GM19452 (cell line): ENCODE measurements around the gene UBE2L6.
A peak's percentile ranks its signal among the peaks of the same experiment; 100 is the strongest.

Source experiments
- ATAC-seq: cut with Tn5 transposase; IDR thresholded peaks from one replicate; pipeline ENCODE4 v1.9.1; 2021; ENCODE audit not compliant: unreplicated experiment

The UBE2L6 gene

DNA sequence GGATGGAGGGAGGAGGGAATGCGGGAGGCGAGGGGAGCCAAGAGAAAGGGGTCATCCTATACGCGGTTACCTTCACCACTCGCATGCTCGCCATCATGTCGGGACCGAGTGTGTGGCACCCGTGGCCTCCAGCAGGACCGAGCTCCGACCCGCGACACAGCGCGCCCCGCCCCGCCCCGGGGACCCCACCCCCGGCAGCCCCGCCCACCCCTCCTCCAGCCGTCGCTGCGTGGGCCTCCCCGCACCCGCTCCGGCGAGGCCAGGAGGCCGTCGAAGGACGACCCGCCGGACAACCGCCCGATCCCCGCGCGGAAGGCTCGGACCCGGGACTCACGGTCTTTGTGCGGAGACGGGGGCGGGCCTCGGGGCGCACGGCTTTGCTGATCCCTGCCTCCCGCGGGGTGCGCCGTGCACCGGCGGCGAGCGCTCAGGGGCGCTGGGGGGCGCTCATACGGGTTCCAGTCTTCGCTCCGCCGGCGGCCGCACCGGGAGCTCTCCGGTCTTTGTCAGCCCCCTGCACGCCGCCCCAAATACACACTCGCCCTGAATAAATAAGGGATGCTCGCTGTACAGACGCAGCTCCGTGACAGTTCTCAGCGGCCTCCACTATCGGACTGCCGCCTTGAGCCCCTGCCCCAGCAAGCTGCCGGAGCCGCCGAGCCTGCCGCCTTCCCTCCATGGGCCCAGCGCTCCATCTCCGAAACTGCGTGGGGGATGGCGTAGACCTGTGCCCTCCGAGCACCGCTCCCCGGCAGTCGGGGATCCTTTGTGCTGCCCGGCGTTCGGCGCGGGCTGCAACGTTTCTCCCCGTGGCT is at the start of gene UBE2L6:
Gene UBE2L6 (minus strand): TSS at position 158 of the 815 bp plus-strand sequence. CDS start 61 bp downstream, at position 97.
- ATAC-seq = peak; percentile 42

DNA sequence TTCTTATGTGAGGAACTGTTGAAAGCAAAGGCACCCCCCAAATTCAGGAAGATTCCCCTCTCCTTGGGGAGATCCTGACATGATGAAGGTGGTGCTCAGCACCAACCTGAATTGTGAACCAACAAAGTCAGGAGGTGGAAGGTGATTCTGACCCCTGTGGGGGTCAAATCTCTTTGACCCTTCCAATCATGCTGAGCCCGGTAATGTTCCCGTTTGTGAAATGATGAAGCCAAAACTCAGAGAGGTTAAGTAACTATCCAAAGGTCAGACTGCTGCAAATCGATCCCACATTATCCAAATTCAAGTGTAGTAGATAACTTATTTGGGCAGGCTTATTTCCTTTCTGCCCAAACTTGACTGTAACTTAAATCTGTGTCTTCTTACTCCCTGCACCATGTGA is 49.1 kb upstream of the UBE2L6 start:
- ATAC-seq = no peak

DNA sequence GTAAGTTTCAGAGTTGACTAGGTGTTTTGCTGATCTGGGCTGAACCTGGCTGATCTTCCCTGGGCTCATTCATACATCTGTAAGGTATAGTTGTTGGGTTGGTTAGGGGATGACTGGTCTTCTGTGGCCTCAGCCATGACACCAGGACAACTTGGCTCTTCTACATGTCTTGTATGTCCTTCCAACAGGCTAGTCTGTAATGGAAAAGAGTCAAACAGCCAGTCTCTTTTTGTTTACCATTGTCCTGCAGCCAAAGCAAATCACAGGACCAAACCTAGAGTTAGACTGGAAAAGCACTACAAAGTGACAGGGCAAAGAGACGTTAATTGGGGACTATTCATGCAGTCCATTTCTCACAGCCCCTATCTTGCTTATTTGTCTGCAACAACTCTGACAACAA is 47.8 kb upstream of the UBE2L6 start:
- no peak for ATAC-seq

DNA sequence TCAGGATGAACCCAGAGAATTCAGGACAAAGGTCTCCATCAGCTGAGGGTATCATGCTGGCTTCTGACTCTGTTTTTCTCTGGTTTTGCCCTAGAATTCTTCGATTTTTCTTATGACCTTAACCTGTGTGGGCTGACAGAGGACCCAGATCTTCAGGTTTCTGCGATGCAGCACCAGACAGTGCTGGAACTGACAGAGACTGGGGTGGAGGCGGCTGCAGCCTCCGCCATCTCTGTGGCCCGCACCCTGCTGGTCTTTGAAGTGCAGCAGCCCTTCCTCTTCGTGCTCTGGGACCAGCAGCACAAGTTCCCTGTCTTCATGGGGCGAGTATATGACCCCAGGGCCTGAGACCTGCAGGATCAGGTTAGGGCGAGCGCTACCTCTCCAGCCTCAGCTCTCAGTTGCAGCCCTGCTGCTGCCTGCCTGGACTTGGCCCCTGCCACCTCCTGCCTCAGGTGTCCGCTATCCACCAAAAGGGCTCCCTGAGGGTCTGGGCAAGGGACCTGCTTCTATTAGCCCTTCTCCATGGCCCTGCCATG is 46.8 kb upstream of the UBE2L6 start:
- ATAC-seq = no peak

DNA sequence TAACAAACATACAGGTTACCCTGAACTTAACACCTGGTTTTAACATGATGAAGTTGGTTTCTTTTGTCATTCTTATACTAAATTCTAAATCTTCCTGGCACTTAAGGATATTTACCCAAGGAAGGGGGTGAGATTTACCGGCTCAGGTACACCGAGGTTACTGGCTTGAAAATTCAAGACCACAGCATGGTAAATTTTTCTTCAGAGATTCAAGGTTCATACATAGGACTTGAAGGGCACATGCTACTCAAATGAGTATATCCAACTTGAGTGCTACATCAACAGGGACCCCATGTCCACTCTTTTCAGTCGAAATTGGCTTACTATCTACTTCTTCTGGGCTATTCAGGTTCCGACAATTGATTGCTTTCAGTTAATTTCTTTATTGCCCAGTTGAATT is 42.7 kb upstream of the UBE2L6 start:
- no peak for ATAC-seq

DNA sequence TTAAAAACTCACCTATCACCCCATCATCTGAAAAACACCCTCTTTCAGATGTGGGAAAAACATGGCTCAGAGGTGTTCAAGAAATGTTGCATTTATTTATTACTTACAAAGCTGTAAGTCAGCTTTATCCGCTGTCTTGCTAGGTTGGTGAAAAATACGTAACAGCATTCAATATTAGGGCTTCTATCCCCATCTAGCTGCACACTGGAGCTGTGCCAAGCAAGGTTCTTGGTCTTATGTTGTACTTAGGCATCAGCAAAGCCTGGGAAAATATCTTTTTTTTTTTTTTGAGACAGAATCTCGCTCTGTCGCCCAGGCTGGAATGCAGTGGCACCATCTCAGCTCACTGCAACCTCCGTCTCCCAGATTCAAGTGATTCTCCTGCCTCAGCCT is 37.6 kb upstream of the UBE2L6 start:
- ATAC-seq = no peak

DNA sequence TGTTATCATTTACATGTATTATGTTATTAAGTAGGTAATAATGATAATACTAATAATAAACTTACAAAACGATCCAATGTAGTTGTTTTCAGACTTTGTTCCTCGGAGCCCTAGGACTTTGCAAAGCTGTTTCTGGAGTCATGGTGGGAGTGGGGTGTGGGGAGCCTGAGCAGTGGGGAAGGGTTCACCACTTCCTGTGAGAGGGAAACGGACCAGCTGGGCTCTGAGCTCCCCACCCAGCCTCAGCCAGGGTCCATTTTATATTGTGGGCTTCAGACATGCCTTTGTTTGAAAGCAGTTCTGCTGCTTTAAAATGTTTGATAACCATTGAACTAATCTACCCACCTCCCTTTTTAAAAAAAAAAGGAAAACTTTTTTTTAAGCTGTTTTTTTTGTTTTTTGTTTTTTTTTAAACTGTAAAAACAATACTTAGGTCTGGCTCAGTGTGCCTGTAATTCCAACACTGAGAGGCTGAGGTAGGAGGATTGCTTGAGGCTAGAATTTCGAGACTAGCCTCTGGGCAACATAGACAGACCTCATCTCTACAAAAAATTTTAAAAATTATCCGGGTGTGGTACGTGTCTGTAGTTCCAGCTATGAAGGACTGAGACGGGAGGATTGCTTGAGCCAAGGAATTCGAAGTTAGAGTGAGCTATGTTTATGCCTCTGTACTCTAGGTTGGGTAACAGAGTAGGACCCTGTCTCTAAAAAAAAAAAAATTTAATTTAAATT is 37.0 kb upstream of the UBE2L6 start:
- ATAC-seq = no peak

DNA sequence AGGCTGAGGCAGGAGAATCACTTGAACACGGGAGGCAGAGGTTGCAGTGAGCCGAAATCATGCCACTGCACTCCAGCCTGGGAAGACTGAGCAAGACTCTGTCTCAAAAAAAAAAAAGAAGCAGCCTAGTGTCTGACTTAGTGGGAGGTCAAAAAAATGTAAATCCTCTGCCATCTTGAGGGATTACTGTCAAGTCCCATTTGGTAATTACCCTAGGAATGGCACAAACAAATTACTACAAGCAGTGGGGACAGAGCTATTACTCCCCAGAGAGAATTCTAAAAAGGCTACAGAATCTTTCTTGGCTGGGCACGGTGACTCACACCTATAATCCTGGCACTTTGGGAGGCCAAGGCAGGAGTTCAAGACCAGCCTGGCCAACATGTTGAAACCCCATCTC is 33.8 kb upstream of the UBE2L6 start:
- ATAC-seq = no peak

DNA sequence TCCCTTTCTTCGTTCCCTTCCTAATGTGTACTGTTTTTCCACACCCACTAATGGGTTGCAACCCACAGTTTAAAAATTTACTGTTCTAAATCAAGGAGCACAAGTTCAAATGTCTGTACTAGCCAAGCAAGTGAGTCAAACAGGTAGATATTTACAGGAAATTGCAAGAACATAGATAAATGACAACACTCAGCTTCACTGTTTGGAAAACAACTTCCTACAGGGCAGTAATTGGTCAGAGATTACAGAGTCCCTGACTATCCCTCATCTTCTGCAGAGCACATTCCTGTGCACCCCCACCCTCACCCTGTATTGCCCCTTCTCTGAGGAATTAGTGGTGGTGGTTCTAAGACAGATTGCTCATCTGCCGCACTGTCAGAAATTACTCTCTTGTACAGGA is 31.9 kb upstream of the UBE2L6 start:
- ATAC-seq = no peak

DNA sequence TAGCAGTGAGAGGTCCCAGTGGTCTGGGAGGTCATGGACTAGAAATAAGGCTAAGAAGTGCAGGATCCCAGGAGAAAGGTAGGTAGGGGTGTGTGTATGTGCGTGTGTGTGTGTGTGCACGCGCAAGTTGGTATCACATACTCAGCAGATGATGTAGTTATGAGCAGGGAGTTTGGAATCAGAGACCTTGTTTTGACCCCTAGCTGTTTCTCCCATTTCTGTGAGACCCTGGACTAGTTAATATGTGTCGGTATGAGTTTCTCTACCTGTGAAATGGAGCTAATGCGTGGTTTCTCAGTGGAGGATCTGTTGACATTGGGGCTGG is 31.3 kb upstream of the UBE2L6 start:
- no peak for ATAC-seq

DNA sequence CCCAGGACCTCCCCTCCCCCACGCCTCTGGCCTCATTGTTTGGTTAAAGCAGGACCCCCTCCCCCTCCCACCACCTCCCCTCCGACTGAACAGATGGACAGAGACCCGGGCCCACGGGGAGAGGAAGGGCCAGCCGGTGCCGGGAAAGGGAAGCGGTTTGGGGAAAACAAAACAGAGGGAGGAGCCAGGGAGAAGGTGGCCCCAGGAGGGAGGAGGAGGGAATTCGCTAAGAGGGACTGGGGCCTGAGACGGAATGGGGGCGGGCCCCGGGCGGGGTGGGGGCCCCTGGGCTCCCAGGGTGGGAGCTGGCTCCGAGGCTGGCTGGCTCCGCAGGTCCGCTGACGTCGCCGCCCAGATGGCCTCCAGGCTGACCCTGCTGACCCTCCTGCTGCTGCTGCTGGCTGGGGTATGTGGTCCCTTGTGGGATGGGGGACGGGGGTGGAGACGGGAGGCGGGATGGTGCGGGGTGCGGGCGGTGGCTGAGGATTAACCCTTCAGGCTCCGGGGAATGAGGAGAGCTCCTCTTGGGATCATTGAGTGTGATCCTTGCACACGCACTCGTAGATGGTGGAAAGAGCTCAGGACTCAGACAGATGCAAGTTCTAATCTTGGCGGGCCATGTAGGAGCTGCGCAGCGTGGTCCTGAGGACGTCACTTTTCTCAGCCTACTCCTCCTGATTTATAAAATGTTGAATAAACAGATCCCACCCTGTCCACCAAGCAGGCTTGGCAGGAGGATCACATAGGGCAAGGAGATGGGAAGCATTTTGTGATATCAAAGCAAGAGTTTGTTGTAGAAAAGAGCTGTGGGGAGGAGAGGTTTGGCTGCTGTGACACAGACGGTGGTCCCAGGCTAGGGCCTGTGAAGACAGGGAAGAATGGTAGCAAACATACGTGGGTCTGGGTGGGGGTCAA is 30.7 kb upstream of the UBE2L6 start:
- no peak for ATAC-seq

DNA sequence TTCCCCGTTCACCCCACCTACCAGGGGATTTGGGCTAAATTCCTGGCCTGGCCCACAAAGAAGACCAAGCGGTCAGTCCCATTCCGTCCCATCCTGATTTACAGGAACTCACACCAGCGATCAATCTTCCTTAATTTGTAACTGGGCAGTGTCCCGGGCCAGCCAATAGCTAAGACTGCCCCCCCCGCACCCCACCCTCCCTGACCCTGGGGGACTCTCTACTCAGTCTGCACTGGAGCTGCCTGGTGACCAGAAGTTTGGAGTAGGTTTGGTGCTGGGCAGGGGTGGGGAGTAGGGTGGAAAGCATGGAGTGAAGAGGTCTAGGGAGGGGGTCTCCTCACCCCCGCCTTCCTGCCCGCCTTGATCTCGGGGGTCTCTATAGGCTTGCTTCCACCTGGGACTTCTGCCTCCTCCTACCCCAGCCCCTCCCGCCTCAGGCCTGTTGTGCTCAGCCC is 30.0 kb upstream of the UBE2L6 start, which contains the start of gene SERPING1:
Gene SERPING1 (plus strand): TSS at position 225 of the 455 bp plus-strand sequence. CDS start 586 bp downstream, outside the sequence.
- no peak for ATAC-seq

DNA sequence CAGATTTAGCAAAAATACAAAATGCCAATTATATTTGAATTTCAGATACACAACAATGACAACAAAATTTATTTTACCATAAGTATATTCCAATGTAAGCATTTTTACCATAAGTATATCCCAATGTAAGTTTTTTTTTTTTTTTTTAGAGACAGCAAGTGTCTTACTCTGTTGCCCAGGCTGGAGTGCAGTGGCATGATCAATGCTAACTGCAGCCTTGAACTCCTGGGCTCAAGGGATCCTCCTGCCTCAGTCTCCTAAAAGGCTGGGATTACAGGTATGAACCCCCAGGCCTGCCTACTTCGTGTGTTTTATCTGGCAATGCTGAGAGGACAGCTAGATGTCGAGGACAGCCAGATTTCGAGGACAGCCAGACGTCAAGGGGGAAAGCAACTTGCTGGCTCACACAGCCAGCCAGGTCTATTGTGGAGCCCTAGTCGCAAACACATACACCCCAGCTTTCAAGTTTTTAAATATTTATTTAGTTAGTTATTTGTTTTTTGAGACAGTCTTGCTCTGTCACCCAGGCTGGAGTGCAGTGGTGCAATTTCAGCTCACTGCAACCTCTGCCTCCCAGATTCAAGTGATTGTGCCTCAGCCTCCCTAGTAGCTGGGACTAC is 28.9 kb upstream of the UBE2L6 start:
- no peak for ATAC-seq

DNA sequence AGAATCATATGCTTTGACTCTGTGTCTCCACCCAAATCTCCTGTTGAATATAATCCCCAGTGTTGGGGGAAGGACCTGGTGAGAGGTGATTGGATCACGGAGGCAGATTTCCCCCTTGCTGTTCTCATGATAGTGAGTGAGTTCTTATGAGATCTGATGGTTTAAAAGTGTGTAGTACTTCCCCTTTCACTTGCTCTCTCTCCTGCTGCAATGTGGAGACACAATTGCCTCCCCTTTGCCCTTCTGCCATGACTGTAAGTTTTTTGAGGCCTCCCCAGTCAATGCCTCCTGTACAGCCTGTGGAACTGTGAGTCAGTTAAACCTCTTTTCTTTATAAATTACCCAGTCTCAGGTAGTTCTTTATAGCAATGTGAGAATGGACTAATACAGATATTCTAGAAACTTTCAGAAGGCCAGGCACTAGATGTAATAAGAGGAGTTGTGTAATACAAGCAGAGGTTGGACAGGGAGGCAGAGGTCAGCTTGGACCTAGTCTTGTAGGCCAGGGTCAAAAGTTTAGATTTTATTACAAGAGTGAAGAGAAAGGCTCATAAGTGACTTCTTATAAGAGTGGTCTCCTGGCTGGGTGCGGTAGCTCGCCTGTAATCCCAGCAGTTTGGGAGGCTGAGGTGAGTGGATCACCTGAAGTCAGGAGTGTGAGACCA is 20.7 kb upstream of the UBE2L6 start:
- no peak for ATAC-seq

DNA sequence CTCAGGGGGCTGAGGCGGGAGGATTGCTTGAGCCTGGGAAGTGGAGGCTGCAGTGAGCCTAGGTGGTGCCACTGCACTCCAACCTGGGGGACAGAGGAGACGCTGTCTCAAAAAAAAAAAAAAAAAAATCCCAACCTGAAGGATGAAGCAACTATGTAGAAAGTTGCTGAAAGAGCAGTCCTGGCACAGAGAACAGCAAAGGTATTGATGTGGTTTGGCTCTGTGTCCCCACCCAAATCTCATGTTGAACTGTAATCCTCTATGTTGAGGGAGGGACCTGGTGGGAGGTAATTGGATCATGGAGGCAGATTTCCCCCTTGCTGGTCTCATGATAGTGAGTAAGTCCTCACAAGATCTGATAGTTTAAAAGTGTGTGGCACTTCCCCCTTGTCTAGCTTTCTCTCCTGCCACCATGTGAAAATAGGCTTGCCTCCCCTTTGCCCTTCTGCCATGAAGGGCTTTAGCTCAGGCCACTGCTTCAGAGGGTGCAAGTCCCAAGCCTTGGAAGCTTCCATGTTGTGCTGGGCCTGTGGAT is 19.3 kb upstream of the UBE2L6 start:
- ATAC-seq = no peak

DNA sequence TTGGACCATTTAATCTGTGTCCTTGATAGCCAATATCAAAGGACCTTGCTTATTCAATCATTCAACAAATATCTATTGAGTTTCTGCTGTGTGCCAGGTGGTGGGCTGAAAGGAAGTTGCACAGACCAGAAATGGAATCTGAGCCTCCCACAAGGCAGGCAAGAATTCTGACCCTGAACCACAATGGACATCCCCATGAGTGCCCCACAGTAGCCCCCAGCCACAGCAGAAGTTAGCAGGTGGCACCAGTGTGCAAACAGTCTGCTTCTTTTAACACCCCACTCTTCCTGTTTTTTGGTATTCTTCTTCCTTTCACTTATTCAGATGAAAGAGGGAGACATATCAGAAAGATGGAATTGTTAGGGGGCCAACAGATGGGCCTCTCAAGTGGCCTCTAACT is 17.8 kb upstream of the UBE2L6 start:
- ATAC-seq = no peak

DNA sequence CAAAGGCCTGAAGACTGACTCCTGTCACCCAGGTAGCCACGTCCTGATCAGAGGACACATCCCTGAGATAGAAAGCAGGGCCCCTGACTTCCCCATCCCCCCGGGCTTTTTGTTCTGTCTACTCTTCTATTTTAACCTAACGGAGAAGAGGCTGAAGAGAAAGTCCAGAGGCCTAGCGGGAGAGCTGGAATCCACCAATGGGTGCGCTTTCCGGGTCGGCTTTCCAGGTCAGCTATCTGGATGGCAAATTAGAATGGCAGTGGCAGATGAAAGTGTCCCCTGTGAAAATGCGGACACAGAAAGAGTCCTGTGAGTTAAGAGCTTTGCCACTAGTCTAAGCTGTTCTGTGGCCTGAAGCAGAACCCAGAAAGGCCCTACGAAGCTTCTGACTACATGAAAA is 16.9 kb upstream of the UBE2L6 start:
- no peak for ATAC-seq

DNA sequence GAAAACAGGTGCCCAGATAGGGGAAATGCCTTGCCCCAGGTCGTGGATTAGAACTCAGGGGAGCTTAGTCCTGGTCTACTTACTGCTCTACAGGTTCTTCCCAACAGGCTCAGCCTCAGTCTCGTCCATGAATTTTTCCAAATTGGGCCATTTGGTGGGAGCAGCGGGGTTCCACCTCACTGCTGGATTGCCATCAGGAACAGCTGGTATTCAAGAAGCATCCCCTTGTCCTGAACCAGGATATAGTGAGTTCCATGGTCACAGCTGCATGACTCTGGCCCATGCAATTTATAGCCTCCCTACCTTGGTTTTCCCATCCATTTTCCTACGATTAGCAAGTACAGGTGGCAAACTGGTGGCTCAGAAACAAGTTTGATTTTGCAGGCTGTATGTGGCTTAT is 6.6 kb upstream of the UBE2L6 start:
- no peak for ATAC-seq

DNA sequence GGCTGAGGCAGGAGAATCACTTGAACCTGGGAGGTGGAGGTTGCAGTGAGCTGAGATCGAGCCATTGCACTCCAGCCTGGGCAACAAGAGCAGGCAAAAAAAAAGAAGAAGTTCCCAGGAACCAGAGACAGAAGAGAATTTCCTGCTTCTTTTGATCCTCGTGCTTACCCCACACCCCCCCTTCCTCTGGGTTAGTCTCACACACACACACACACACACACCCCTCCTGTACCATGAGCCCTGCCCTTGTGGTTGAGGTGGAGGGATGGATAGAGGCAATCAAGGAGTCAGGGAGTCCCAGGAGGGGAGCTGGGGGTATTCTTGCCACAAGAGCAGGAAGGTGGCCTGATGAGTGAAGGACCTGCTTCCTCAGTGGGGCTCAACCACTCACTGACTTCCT is 4.1 kb upstream of the UBE2L6 start:
- no peak for ATAC-seq

DNA sequence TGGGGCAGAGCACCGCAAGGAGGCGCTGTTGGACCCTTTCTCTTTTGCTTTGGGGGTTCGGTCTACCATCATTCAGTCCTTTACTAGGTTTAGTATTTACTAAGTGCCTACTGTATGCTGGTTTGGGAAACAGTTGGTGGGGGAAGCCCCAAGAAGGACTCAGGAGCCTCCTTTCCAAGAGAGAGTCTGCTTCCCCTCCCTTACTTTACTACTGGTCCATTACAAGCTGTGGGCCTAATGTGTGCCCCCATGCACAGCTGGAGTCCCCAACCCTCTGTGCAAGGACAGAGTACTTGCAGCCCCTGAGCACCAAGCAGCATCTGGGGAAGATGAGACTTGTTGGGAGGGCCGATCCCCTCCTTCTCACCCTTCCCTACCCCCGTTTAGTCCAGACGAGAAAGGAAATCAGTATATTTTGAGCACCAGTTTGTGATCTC is 876 bp upstream of the UBE2L6 start:
- peak; percentile 63 for ATAC-seq
